Measurements from ENCODE around the gene BTN3A1. TPM values are rescaled to one million over a fixed set of nuclear protein-coding genes. Genes with fewer than 3 reads are reported as not detected.
"Not testable (repeated sequence)": the region's sequence is repeated elsewhere in the genome, so short reads cannot be mapped to it uniquely, and the experiment has no call there.

The BTN3A1 gene
- polyA plus RNA-seq, 1 donor from 2014 or later = 38.2 TPM

DNA sequence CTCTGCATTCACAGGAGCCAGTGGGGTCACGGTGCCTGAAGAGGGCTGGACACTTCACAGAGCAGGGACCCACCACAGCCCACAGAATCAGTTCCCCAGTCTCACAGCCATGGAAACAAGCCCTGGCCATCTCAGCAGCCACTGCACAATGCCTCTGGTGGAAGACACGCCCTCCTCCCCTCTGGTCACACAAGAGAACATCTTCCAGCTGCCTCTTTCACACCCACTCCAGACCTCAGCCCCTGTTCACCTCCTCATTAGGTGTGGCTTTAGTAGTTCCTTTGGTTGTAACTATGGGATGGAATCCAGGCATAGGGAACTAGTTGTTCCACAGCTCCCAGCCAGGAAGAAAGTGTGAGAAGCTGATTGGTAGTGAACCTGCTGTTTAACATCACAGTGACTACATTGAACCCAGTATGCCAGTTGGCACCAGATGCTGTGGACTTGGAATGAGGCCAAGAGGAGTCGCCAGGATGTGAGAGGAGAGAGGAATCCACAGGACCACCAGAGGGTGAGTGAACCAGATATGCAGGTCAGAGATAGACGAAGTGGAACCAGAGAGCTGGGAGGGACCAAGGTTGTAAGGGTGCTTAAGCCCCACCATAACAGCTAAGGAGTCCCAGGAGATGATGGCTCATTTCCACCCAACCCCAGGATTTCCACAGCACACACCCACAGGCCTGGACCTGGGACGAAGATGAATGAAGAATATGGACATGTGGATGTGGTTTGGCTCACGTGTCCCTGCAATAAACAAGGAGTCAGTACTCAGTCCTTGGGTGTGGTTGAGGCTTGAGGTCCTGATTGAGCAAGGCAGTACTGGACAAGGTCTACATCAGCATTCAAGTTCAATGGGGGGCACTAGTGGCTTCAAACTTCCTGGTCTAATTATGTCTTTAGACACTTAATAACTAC, 29.4 kb downstream of the BTN3A1 start:
- no peak overlapping the region for H2AFZ ChIP-seq (ENCODE audit: low read depth, low read length)
- H3F3A ChIP-seq (ENCODE audit: insufficient read depth, low read length, poor library complexity, severe bottlenecking) = no peaks in the 10 kb centered on the region
- no peaks in the 10 kb centered on the region for H3K9me2 ChIP-seq (ENCODE audit: insufficient read depth, low read length)
- H3K27ac ChIP-seq (ENCODE audit: low read length) = no peak overlapping the region
- TF ChIP-seq EP300 (conservative IDR thresholded peaks at IDR 0.05; ENCODE audit: poor library complexity, severe bottlenecking) (no peak), POLR2AphosphoS5 (IDR thresholded peaks at IDR 0.05) (no peak), RAD21 (conservative IDR thresholded peaks at IDR 0.05) (no peak), REST (IDR thresholded peaks at IDR 0.05; ENCODE audit: borderline replicate concordance) (no peak), SMC3 (conservative IDR thresholded peaks at IDR 0.05; ENCODE audit: poor library complexity) (no peak), CTCF (IDR thresholded peaks at IDR 0.05; ENCODE audit: poor library complexity, severe bottlenecking) (no peak), EZH2 (IDR thresholded peaks at IDR 0.05; ENCODE audit: borderline replicate concordance, insufficient read depth, low read length, poor library complexity, severe bottlenecking) (no peak), TAF1 (IDR thresholded peaks at IDR 0.05; ENCODE audit: low read depth) (no peak), MXI1 (conservative IDR thresholded peaks at IDR 0.05; ENCODE audit: poor library complexity, severe bottlenecking) (no peak)
- no peak overlapping the region for H3K4me3 ChIP-seq (ENCODE audit: low read length)
- H3K79me2 ChIP-seq (replicated peaks; ENCODE audit: insufficient read depth, low read length) = no peaks in the 10 kb centered on the region
- H3K36me3 ChIP-seq (ENCODE audit: insufficient read depth, low read length) = no peaks in the 10 kb centered on the region
- no peaks in the 10 kb centered on the region for H3K9me3 ChIP-seq (ENCODE audit: low read length)
- H3K27me3 ChIP-seq (ENCODE audit: insufficient read depth, low read depth, low read length) = no peaks in the 10 kb centered on the region
- H4K20me1 ChIP-seq (ENCODE audit: insufficient read depth) = no peaks in the 10 kb centered on the region
- H3K4me2 ChIP-seq (ENCODE audit: low read length) = no peak overlapping the region
- no peak overlapping the region for H3K9ac ChIP-seq (ENCODE audit: low read length)

- Histone ChIP-seq H3K4me2 (ENCODE audit: low read length) (no peak overlapping the region), H3K36me3 (ENCODE audit: insufficient read depth, low read length) (no peaks in the 10 kb centered on the region), H3K9ac (ENCODE audit: low read length) (no peak overlapping the region), H3F3A (ENCODE audit: insufficient read depth, low read length, poor library complexity, severe bottlenecking) (no peaks in the 10 kb centered on the region), H3K27ac (ENCODE audit: low read length) (no peak overlapping the region), H3K9me3 (ENCODE audit: low read length) (no peaks in the 10 kb centered on the region), H4K20me1 (ENCODE audit: insufficient read depth) (no peaks in the 10 kb centered on the region), H3K4me3 (ENCODE audit: low read length) (no peak overlapping the region), H3K9me2 (ENCODE audit: insufficient read depth, low read length) (no peaks in the 10 kb centered on the region), H3K79me2 (replicated peaks; ENCODE audit: insufficient read depth, low read length) (no peaks in the 10 kb centered on the region), H2AFZ (ENCODE audit: low read depth, low read length) (no peak overlapping the region), H3K27me3 (ENCODE audit: insufficient read depth, low read depth, low read length) (no peaks in the 10 kb centered on the region)
- no peak for TF ChIP-seq EZH2 (IDR thresholded peaks at IDR 0.05; ENCODE audit: borderline replicate concordance, insufficient read depth, low read length, poor library complexity, severe bottlenecking)
Measured at GRCh38 chr6:26432627-26433201, 30.6 kb downstream of the BTN3A1 start.

DNA sequence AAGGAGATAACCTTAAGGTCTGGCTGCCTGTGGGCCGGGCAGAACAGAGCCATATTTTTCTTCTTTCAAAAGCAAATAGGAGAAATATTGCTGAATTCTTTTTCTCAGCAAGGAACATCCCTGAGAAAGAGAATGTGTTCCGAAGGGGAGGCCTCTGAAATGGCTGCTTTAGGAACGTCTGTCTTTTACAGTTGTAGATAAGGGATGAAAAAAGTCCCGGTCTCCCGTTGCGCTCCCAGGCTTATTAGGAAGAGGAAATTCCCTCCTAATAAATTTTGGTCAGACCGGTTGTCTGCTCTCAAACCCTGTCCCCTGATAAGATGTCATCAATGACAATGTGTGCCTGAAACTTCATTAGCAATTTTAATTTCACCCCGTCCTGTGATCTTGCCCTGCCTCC, 31.6 kb downstream of the BTN3A1 start:
- H3K4me2 ChIP-seq (ENCODE audit: low read length); H3K79me2 ChIP-seq (replicated peaks; ENCODE audit: insufficient read depth, low read length); H3K36me3 ChIP-seq (ENCODE audit: insufficient read depth, low read length); H3K9me3 ChIP-seq (ENCODE audit: low read length); H3F3A ChIP-seq (ENCODE audit: insufficient read depth, low read length, poor library complexity, severe bottlenecking); H4K20me1 ChIP-seq (ENCODE audit: insufficient read depth); H3K27ac ChIP-seq (ENCODE audit: low read length); H2AFZ ChIP-seq (ENCODE audit: low read depth, low read length); H3K4me3 ChIP-seq (ENCODE audit: low read length); H3K9ac ChIP-seq (ENCODE audit: low read length); H3K9me2 ChIP-seq (ENCODE audit: insufficient read depth, low read length); H3K27me3 ChIP-seq (ENCODE audit: insufficient read depth, low read depth, low read length): not testable (repeated sequence)

All from neural cell (in vitro differentiated cells).